Measurements from ENCODE around the gene ATP6V0D1.

The ATP6V0D1 gene

GRCh38 chr16:67483731-67484525, 3.0 kb upstream of the ATP6V0D1 start:
- no peaks in the 10 kb centered on the region for H3K27me3 ChIP-seq (ENCODE audit: insufficient read depth, low read length)
- peaks cover 20% of the 10 kb centered on the region for H3K4me1 ChIP-seq (ENCODE audit: insufficient read depth, low read length)
- H3K4me3 ChIP-seq (ENCODE audit: low read length) = no peak overlapping the region
- H2AFZ ChIP-seq (ENCODE audit: low read depth, low read length) = no peak overlapping the region
- peaks cover 7% of the 10 kb centered on the region for H3K36me3 ChIP-seq (ENCODE audit: insufficient read depth, low read length)
- H3K9me3 ChIP-seq (ENCODE audit: low read length) = no peaks in the 10 kb centered on the region

- peak within 1 kb of the TSS; percentile 93 for H3K4me3 ChIP-seq (ENCODE audit: low read length)
Observed at GRCh38 chr16:67483150-67483549, 2.2 kb upstream of the ATP6V0D1 start, which contains the start of gene AGRP. Gene AGRP, minus strand, starts transcription at chr16:67483547. Its CDS starts 149 bp downstream, at chr16:67483398.

GRCh38 chr16:67482233-67482924, 1.4 kb upstream of the ATP6V0D1 start:
- Histone ChIP-seq H3K4me1 (ENCODE audit: insufficient read depth, low read length) (peaks cover 18% of the 10 kb centered on the region), H3K9me3 (ENCODE audit: low read length) (no peaks in the 10 kb centered on the region), H2AFZ (ENCODE audit: low read depth, low read length) (peak overlapping the region; percentile 11), H3K4me3 (ENCODE audit: low read length) (peak overlapping the region; percentile 93), H3K27me3 (ENCODE audit: insufficient read depth, low read length) (no peaks in the 10 kb centered on the region), H3K36me3 (ENCODE audit: insufficient read depth, low read length) (peaks cover 8% of the 10 kb centered on the region)

More at GRCh38 chr16:67483150-67483549, 2.2 kb upstream of the ATP6V0D1 start, which contains the start of gene AGRP:
- peaks cover 18% of the 10 kb centered on the region for H3K4me1 ChIP-seq (ENCODE audit: insufficient read depth, low read length)
- no peak within 1 kb of the TSS for H2AFZ ChIP-seq (ENCODE audit: low read depth, low read length)
- no peaks in the 10 kb centered on the region for H3K9me3 ChIP-seq (ENCODE audit: low read length)
- H3K36me3 ChIP-seq (ENCODE audit: insufficient read depth, low read length) = peaks cover 8% of the 10 kb centered on the region
- no peaks in the 10 kb centered on the region for H3K27me3 ChIP-seq (ENCODE audit: insufficient read depth, low read length)

GRCh38 chr16:67481561-67482232, 740 bp upstream of the ATP6V0D1 start:
- Histone ChIP-seq H3K36me3 (ENCODE audit: insufficient read depth, low read length) (peaks cover 8% of the 10 kb centered on the region), H3K4me3 (ENCODE audit: low read length) (peak overlapping the region; percentile 93), H2AFZ (ENCODE audit: low read depth, low read length) (peak overlapping the region; percentile 11), H3K9me3 (ENCODE audit: low read length) (no peaks in the 10 kb centered on the region), H3K27me3 (ENCODE audit: insufficient read depth, low read length) (no peaks in the 10 kb centered on the region), H3K4me1 (ENCODE audit: insufficient read depth, low read length) (peaks cover 18% of the 10 kb centered on the region)

GRCh38 chr16:67477960-67478554, 2.9 kb downstream of the ATP6V0D1 start:
- Histone ChIP-seq H2AFZ (ENCODE audit: low read depth, low read length) (no peak overlapping the region), H3K4me1 (ENCODE audit: insufficient read depth, low read length) (peaks cover 18% of the 10 kb centered on the region), H3K9me3 (ENCODE audit: low read length) (no peaks in the 10 kb centered on the region), H3K36me3 (ENCODE audit: insufficient read depth, low read length) (peaks cover 4% of the 10 kb centered on the region), H3K4me3 (ENCODE audit: low read length) (no peak overlapping the region), H3K27me3 (ENCODE audit: insufficient read depth, low read length) (no peaks in the 10 kb centered on the region)

GRCh38 chr16:67474551-67475455, 6.2 kb downstream of the ATP6V0D1 start:
- Histone ChIP-seq H2AFZ (ENCODE audit: low read depth, low read length) (no peak overlapping the region), H3K4me3 (ENCODE audit: low read length) (no peak overlapping the region), H3K27me3 (ENCODE audit: insufficient read depth, low read length) (no peaks in the 10 kb centered on the region), H3K9me3 (ENCODE audit: low read length) (peaks cover 3% of the 10 kb centered on the region), H3K36me3 (ENCODE audit: insufficient read depth, low read length) (peaks cover 4% of the 10 kb centered on the region), H3K4me1 (ENCODE audit: insufficient read depth, low read length) (peaks cover 4% of the 10 kb centered on the region)

- Histone ChIP-seq H3K4me1 (ENCODE audit: insufficient read depth, low read length) (no peaks in the 10 kb centered on the region), H3K36me3 (ENCODE audit: insufficient read depth, low read length) (peaks cover 2% of the 10 kb centered on the region), H3K9me3 (ENCODE audit: low read length) (peaks cover 3% of the 10 kb centered on the region), H3K4me3 (ENCODE audit: low read length) (no peak overlapping the region), H3K27me3 (ENCODE audit: insufficient read depth, low read length) (no peaks in the 10 kb centered on the region), H2AFZ (ENCODE audit: low read depth, low read length) (no peak overlapping the region)
Observed at GRCh38 chr16:67471758-67472384, 9.1 kb downstream of the ATP6V0D1 start.

GRCh38 chr16:67470359-67470758, 10.6 kb downstream of the ATP6V0D1 start:
- peaks cover 3% of the 10 kb centered on the region for H3K9me3 ChIP-seq (ENCODE audit: low read length)
- H3K36me3 ChIP-seq (ENCODE audit: insufficient read depth, low read length) = peaks cover 2% of the 10 kb centered on the region
- H3K4me1 ChIP-seq (ENCODE audit: insufficient read depth, low read length) = no peaks in the 10 kb centered on the region
- H3K4me3 ChIP-seq (ENCODE audit: low read length) = no peak overlapping the region
- no peak overlapping the region for H2AFZ ChIP-seq (ENCODE audit: low read depth, low read length)
- H3K27me3 ChIP-seq (ENCODE audit: insufficient read depth, low read length) = no peaks in the 10 kb centered on the region

GRCh38 chr16:67468731-67469130, 12.2 kb downstream of the ATP6V0D1 start:
- H2AFZ ChIP-seq (ENCODE audit: low read depth, low read length) = no peak overlapping the region
- H3K36me3 ChIP-seq (ENCODE audit: insufficient read depth, low read length) = no peaks in the 10 kb centered on the region
- no peak overlapping the region for H3K4me3 ChIP-seq (ENCODE audit: low read length)
- H3K4me1 ChIP-seq (ENCODE audit: insufficient read depth, low read length) = no peaks in the 10 kb centered on the region
- peaks cover 3% of the 10 kb centered on the region for H3K9me3 ChIP-seq (ENCODE audit: low read length)
- H3K27me3 ChIP-seq (ENCODE audit: insufficient read depth, low read length) = no peaks in the 10 kb centered on the region

- no peak overlapping the region for H2AFZ ChIP-seq (ENCODE audit: low read depth, low read length)
- H3K36me3 ChIP-seq (ENCODE audit: insufficient read depth, low read length) = peaks cover 3% of the 10 kb centered on the region
- H3K4me3 ChIP-seq (ENCODE audit: low read length) = no peak overlapping the region
- no peaks in the 10 kb centered on the region for H3K27me3 ChIP-seq (ENCODE audit: insufficient read depth, low read length)
- H3K4me1 ChIP-seq (ENCODE audit: insufficient read depth, low read length) = no peaks in the 10 kb centered on the region
- H3K9me3 ChIP-seq (ENCODE audit: low read length) = peaks cover 3% of the 10 kb centered on the region
Observed at GRCh38 chr16:67466581-67466980, 14.4 kb downstream of the ATP6V0D1 start.

- Histone ChIP-seq H3K9me3 (ENCODE audit: low read length) (no peaks in the 10 kb centered on the region), H3K27me3 (ENCODE audit: insufficient read depth, low read length) (no peaks in the 10 kb centered on the region)
Observed at GRCh38 chr16:67464565-67464964, 16.4 kb downstream of the ATP6V0D1 start.

GRCh38 chr16:67463691-67464090, 17.3 kb downstream of the ATP6V0D1 start:
- no peak overlapping the region for H3K4me3 ChIP-seq (ENCODE audit: low read length)
- no peak overlapping the region for H2AFZ ChIP-seq (ENCODE audit: low read depth, low read length)
- H3K27me3 ChIP-seq (ENCODE audit: insufficient read depth, low read length) = no peaks in the 10 kb centered on the region
- H3K9me3 ChIP-seq (ENCODE audit: low read length) = no peaks in the 10 kb centered on the region
- H3K4me1 ChIP-seq (ENCODE audit: insufficient read depth, low read length) = no peaks in the 10 kb centered on the region
- H3K36me3 ChIP-seq (ENCODE audit: insufficient read depth, low read length) = peaks cover 9% of the 10 kb centered on the region

More at GRCh38 chr16:67464565-67464964, 16.4 kb downstream of the ATP6V0D1 start:
- H3K4me1 ChIP-seq (ENCODE audit: insufficient read depth, low read length) = no peaks in the 10 kb centered on the region
- H2AFZ ChIP-seq (ENCODE audit: low read depth, low read length) = no peak overlapping the region
- peaks cover 9% of the 10 kb centered on the region for H3K36me3 ChIP-seq (ENCODE audit: insufficient read depth, low read length)
- H3K4me3 ChIP-seq (ENCODE audit: low read length) = no peak overlapping the region
